ENCODE results near the gene ZPBP2. TPM values are rescaled to one million over a fixed set of nuclear protein-coding genes. Genes with fewer than 3 reads are reported as not detected.

Gene ZPBP2
- total and polyA plus RNA-seq, 11 donors, result not detected

DNA sequence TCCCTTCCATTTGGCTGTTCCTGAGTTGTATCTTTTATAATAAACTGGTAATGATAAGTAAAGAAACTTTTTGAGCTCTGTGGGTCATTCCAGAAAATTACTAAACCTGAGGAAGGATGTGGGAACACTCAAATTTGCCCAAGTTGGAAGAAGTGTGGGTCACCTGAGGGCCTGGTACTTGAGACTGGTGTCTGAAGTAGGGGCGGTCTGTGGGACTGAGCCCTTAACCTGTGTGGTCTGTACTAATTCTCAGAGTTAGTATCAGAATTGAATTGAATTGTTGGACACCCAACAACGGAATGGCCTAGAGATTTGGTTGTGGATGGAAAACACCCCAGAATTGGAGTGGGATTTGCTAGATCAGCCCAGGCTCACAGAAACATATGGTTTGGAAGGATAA is 47.0 kb upstream of the ZPBP2 start:
- WGBS, 4 donors, result 89 to 97% (median 94%) methylated on average over 2 of the region's 2 CpGs
- Histone ChIP-seq H3K27ac (peak overlapping the region in 1 of 12 donors; percentile 42), H3K4me3 (no peak overlapping the region), H3K4me1 (peaks cover 0 to 34% (median 0%) of the 10 kb centered on the region in 12 donors), H3K36me3 (peaks cover 0 to 11% (median 0%) of the 10 kb centered on the region in 9 donors), H3K9me3 (peaks cover 0 to 17% (median 8%) of the 10 kb centered on the region in 12 donors), H3K27me3 (peaks cover 0 to 9% (median 0%) of the 10 kb centered on the region in 9 donors)
- ATAC-seq (no peak), DNase-seq (no peak)
- intact Hi-C loops (cut with DNase I), result no loop called here
- TF ChIP-seq, protein P1, sequence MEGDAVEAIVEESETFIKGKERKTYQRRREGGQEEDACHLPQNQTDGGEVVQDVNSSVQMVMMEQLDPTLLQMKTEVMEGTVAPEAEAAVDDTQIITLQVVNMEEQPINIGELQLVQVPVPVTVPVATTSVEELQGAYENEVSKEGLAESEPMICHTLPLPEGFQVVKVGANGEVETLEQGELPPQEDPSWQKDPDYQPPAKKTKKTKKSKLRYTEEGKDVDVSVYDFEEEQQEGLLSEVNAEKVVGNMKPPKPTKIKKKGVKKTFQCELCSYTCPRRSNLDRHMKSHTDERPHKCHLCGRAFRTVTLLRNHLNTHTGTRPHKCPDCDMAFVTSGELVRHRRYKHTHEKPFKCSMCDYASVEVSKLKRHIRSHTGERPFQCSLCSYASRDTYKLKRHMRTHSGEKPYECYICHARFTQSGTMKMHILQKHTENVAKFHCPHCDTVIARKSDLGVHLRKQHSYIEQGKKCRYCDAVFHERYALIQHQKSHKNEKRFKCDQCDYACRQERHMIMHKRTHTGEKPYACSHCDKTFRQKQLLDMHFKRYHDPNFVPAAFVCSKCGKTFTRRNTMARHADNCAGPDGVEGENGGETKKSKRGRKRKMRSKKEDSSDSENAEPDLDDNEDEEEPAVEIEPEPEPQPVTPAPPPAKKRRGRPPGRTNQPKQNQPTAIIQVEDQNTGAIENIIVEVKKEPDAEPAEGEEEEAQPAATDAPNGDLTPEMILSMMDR (IDR thresholded peaks at IDR 0.05), result no peak
- TF ChIP-seq POLR2A (IDR thresholded peaks at IDR 0.05), result no peak

DNA sequence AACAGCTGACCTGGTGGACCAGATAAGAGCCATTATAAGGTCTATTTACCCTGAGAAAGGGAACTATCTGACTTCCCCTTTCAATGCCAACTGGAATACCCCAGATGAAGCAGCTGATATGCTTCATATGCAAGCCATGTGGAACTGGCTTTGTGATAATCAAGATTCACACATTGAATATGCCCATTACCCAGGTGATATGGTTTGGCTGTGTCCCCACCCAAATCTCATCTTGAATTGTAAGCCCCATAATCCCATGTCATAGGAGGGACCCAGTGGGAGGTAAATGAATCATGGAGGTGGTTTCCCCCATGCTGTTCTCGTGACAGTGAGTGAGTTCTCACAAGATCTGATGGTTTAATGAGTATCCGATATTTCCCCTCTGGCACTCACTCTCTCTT is 46.0 kb upstream of the ZPBP2 start:
- Histone ChIP-seq H3K4me3 (no peak overlapping the region), H3K27ac (peak overlapping the region in 1 of 12 donors; percentile 32), H3K9me3 (peaks cover 0 to 17% (median 8%) of the 10 kb centered on the region in 12 donors), H3K27me3 (peaks cover 0 to 17% (median 0%) of the 10 kb centered on the region in 9 donors), H3K4me1 (peaks cover 0 to 34% (median 0%) of the 10 kb centered on the region in 12 donors), H3K36me3 (peaks cover 0 to 11% (median 0%) of the 10 kb centered on the region in 9 donors)
- intact Hi-C loops (cut with DNase I), result no loop called here
- DNase-seq, result no peak
- WGBS, 4 donors, result 82 to 91% (median 84%) methylated on average over 2 of the region's 2 CpGs
- TF ChIP-seq POLR2A (IDR thresholded peaks at IDR 0.05), result no peak
- TF ChIP-seq, protein P1 (IDR thresholded peaks at IDR 0.05), result no peak
- no peak for ATAC-seq

DNA sequence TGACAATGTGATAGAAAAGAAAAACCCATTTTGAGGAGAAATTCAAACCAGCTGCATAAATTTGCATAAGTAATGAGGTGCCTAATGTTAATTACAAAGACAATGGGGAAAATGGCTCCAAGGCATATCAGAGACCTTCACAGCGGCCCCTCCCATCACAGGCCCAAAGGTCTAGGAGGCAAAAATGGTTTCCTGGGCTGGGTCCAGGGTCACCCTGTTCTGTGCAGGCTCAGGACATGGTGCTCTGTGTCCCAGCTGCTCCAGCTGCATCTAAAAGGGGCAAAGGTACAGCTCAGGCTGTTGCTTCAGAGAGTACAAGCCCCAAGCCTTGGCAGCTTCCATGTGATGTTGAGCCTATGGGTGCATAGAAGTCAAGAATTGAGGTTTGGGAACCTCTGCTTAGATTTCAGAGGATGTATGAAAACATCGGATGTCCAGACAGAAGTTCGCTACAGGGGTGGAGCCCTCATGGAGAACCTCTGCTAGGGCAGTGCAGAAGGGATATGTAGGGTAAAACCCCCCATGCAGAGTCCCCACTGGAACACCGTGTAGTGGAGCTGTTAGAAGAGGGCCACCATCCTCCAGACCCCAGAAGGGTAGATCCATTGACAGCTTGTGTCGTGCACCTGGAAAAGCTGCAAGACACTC is 44.5 kb upstream of the ZPBP2 start:
- Histone ChIP-seq H3K27me3 (peaks cover 0 to 17% (median 0%) of the 10 kb centered on the region in 9 donors), H3K9me3 (peaks cover 0 to 17% (median 8%) of the 10 kb centered on the region in 12 donors), H3K4me1 (peaks cover 0 to 31% (median 0%) of the 10 kb centered on the region in 12 donors), H3K27ac (no peak overlapping the region), H3K4me3 (no peak overlapping the region), H3K36me3 (peaks cover 0 to 11% (median 0%) of the 10 kb centered on the region in 9 donors)
- WGBS, 4 donors, result 80 to 94% (median 91%) methylated on average over 2 to 5 of the region's 5 CpGs
- TF ChIP-seq POLR2A (IDR thresholded peaks at IDR 0.05), result no peak
- TF ChIP-seq, protein P1 (IDR thresholded peaks at IDR 0.05), result no peak
- intact Hi-C loops (cut with DNase I), result no loop called here
- no peak for ATAC-seq
- no peak for DNase-seq

DNA sequence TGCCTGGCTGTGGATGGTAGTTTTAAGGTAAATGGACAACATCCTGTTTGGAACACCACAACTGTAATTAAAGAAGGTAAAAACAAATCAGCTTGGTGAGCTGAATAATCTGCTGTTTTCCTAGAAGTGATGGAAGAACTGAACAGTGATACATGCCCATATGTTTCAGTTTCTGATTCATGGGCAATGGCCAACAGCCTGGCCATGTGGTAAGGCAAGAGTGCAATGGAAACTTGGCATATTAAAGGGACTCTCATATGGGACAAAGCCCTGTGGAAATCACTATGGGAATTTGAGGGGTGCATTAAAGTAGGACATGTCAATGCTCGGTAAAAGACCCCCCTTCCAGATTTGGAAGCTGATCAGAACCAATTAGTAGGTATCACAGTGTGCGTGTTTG is 41.7 kb upstream of the ZPBP2 start:
- H3K9me3 ChIP-seq, result peaks cover 0 to 17% (median 8%) of the 10 kb centered on the region in 12 donors
- intact Hi-C loops (cut with DNase I), result no loop called here
- H3K36me3 ChIP-seq, result peaks cover 0 to 11% (median 0%) of the 10 kb centered on the region in 9 donors
- no peak overlapping the region for H3K4me3 ChIP-seq
- H3K4me1 ChIP-seq, result peaks cover 0 to 7% (median 0%) of the 10 kb centered on the region in 12 donors
- DNase-seq (no peak), ATAC-seq (no peak)
- no peak overlapping the region for H3K27ac ChIP-seq
- 89 to 93% (median 90%) methylated on average over 2 of the region's 2 CpGs for WGBS, 4 donors
- TF ChIP-seq, protein P1 (IDR thresholded peaks at IDR 0.05), result no peak
- no peak for TF ChIP-seq POLR2A (IDR thresholded peaks at IDR 0.05)
- H3K27me3 ChIP-seq, result peaks cover 0 to 17% (median 0%) of the 10 kb centered on the region in 9 donors

All from heart left ventricle (tissue), 16 donors.